Lower leg skin (tissue), 4 donors: ENCODE measurements around the gene DCLK2. TPM values are rescaled to one million over a fixed set of nuclear protein-coding genes. Genes with fewer than 3 reads are reported as not detected.

ENCODE experiments used
- DNase-seq, 2 donors: peaks; one replicate each; pipeline ENCODE4 v3.0.0-alpha.2; 2019; ENCODE audit warnings: low spot score in 2 of 2
- H3K4me3 ChIP-seq: fragments of 200-600 bp; sonication (generic); 2 replicates; pipeline ENCODE4 v1.5.1; 2017; ENCODE audit warnings: mild to moderate bottlenecking, low read depth; ENCODE audit not compliant: poor library complexity, severe bottlenecking
- POLR2A ChIP-seq, 2 donors: fragments of 450-650 bp; IDR thresholded peaks; one replicate each; pipeline ENCODE4 v1.6.1; 2016 to 2017; ENCODE audit warnings: antibody characterized with exemption in 2 of 2, mild to moderate bottlenecking in 1 of 2, moderate library complexity in 1 of 2
- WGBS, 2 donors: methylation state at CpG; one replicate each; pipeline ENCODE4 v1.1.5; 2018; 5-methylcytosine and 5-hydroxymethylcytosine counted together
- intact Hi-C: fragments of 100-400 bp; cut with DNase I; formaldehyde crosslinking; loops from one replicate; pipeline ENCODE4 v1.15.0; 2023; ENCODE audit warnings: low total_unique reads
- total RNA-seq, 4 donors: library from RNA; depleted of rRNA; stranded (reverse); fragments of >200 nt; gene quantifications; one replicate each; pipeline ENCODE4 v1.1.0, GENCODE V29; 2016
- TF ChIP-seq, protein P1 (sequence below), 3 donors: fragments of 450-650 bp; IDR thresholded peaks; one replicate each; pipeline ENCODE4 v1.5.1; 2016; ENCODE audit warnings: antibody characterized with exemption in 3 of 3, mild to moderate bottlenecking in 3 of 3, moderate library complexity in 2 of 3

DCLK2 gene
- total RNA-seq, 4 donors from 2014 or later: 0.59 to 2.3 (median 1.5) TPM

- intact Hi-C loops: no loop called here
- DNase-seq: peak in 1 of 2 donors; percentile 85
- WGBS, 2 donors: 5% methylated on average over 36 of the region's 47 CpGs; no CpG with 5 or more reads in 1 of the 2 donors
- H3K4me3 ChIP-seq: peak overlapping the region; percentile 66
- TF ChIP-seq POLR2A (IDR thresholded peaks at IDR 0.05): no peak
- TF ChIP-seq, protein P1, sequence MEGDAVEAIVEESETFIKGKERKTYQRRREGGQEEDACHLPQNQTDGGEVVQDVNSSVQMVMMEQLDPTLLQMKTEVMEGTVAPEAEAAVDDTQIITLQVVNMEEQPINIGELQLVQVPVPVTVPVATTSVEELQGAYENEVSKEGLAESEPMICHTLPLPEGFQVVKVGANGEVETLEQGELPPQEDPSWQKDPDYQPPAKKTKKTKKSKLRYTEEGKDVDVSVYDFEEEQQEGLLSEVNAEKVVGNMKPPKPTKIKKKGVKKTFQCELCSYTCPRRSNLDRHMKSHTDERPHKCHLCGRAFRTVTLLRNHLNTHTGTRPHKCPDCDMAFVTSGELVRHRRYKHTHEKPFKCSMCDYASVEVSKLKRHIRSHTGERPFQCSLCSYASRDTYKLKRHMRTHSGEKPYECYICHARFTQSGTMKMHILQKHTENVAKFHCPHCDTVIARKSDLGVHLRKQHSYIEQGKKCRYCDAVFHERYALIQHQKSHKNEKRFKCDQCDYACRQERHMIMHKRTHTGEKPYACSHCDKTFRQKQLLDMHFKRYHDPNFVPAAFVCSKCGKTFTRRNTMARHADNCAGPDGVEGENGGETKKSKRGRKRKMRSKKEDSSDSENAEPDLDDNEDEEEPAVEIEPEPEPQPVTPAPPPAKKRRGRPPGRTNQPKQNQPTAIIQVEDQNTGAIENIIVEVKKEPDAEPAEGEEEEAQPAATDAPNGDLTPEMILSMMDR (IDR thresholded peaks at IDR 0.05): no peak
These were observed 886 bp downstream of the DCLK2 start for GRCh38 chr4:150079081-150079581.

- TF ChIP-seq POLR2A (IDR thresholded peaks at IDR 0.05): no peak
- TF ChIP-seq, protein P1 (IDR thresholded peaks at IDR 0.05): no peak
- intact Hi-C loops: no loop called here
- H3K4me3 ChIP-seq: no peak overlapping the region
- 63 to 71% methylated on average over 5 of the region's 5 CpGs for WGBS, 2 donors
- DNase-seq: no peak
These were observed 2.1 kb downstream of the DCLK2 start for GRCh38 chr4:150080337-150080736.

DNA sequence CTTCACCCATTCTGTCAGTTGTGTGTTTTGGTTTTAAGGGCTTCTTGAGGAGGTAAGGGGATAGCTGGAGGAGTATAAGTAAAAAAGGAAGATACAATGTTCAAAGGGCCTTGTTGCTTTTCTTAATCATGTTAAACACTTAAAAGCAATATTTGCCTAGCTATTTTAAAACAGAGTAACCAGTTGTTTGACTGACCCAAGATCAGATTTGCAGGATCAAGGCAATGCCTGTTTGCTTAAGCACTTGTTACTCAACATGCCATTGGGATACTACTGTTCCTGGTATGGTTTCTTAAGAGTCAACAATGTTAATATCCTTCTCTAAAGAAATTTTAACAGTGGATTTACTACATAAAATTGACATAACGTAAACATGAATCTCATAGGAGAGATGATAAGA, 2.6 kb downstream of the DCLK2 start:
- no peak for TF ChIP-seq POLR2A (IDR thresholded peaks at IDR 0.05)
- TF ChIP-seq, protein P1 (IDR thresholded peaks at IDR 0.05): no peak
- 59 to 62% methylated on average over 1 of the region's 1 CpG for WGBS, 2 donors
- no peak overlapping the region for H3K4me3 ChIP-seq
- no peak for DNase-seq
- intact Hi-C loops: no loop called here

DNA sequence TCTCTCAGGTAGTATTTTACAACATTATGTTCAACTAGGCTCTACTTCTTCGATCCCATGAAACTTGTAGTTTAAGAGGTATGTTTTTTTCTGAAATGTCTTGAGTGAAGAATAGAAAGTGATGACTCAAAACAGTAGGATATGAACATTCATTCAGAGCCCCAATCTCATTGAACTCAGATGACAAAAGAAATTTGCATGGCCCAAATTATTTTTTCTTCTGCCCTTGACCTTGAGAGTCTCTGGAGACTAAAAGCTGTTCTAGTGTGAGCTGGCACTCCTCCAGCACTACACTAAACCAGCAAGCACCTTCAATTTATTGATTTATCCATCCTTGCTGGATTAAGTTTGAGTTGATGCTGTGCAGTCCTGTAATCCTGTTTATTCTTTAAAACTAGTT, 4.0 kb downstream of the DCLK2 start:
- H3K4me3 ChIP-seq: no peak overlapping the region
- TF ChIP-seq, protein P1 (IDR thresholded peaks at IDR 0.05): no peak
- TF ChIP-seq POLR2A (IDR thresholded peaks at IDR 0.05): no peak
- no peak for DNase-seq
- intact Hi-C loops: no loop called here
- WGBS, 2 donors: 38 to 47% methylated on average over 1 of the region's 1 CpG

- 49 to 60% methylated on average over 4 of the region's 4 CpGs for WGBS, 2 donors
- no peak overlapping the region for H3K4me3 ChIP-seq
- TF ChIP-seq, protein P1 (IDR thresholded peaks at IDR 0.05): no peak
- no peak for TF ChIP-seq POLR2A (IDR thresholded peaks at IDR 0.05)
- DNase-seq: no peak
- intact Hi-C loops: no loop called here
These were observed 8.8 kb downstream of the DCLK2 start for GRCh38 chr4:150087006-150087405.

DNA sequence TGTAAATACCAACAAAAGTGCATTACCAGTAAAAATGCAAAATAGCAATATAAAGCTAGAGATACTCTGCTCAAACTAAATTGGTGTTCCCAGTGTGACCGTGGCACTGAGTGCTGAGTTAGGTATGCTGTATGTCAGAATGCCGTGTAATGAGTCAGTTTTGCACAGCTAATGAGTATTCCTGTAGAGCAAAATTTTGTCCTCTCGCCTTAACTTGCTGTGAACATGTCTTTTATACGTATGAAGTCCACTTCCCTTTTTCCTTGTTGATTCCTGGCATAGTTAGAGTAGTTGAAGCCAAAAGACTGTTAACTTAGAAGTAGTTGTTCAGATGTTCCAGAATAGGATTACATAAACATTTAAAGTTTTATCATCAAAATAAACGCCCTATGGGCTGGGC, 11.5 kb downstream of the DCLK2 start:
- TF ChIP-seq, protein P1 (IDR thresholded peaks at IDR 0.05): no peak
- no peak for TF ChIP-seq POLR2A (IDR thresholded peaks at IDR 0.05)
- intact Hi-C loops: no loop called here

More for the DNA sequence above, 11.5 kb downstream of the DCLK2 start:
- no peak overlapping the region for H3K4me3 ChIP-seq
- DNase-seq: no peak
- 72 to 78% methylated on average over 5 of the region's 5 CpGs for WGBS, 2 donors
